Epithelial cell of proximal tubule (primary cell): ENCODE data around the gene LRMDA. TPM values are rescaled to one million over a fixed set of nuclear protein-coding genes. Genes with fewer than 3 reads are reported as not detected.

Experiments
- DNase-seq: peaks from one replicate; pipeline ENCODE4 v3.0.0-alpha.2; 2011; ENCODE audit warnings: low read depth
- H3K4me3 ChIP-seq: 2 replicates; pipeline ENCODE4 v1.5.1; 2011; ENCODE audit warnings: low read depth, mild to moderate bottlenecking, low read length
- total RNA-seq: library from RNA; depleted of rRNA; stranded (reverse); fragments of >200 nt; gene quantifications from 2 replicates; pipeline ENCODE4 v1.2.3, GENCODE V29; 2015
- TF ChIP-seq, protein P1 (sequence below): conservative IDR thresholded peaks from 2 replicates; pipeline ENCODE4 v1.5.1; 2012; ENCODE audit warnings: low read depth, mild to moderate bottlenecking, low read length

LRMDA gene
- total RNA-seq, 1 donor from 2014 or later = 0.75 TPM

DNA sequence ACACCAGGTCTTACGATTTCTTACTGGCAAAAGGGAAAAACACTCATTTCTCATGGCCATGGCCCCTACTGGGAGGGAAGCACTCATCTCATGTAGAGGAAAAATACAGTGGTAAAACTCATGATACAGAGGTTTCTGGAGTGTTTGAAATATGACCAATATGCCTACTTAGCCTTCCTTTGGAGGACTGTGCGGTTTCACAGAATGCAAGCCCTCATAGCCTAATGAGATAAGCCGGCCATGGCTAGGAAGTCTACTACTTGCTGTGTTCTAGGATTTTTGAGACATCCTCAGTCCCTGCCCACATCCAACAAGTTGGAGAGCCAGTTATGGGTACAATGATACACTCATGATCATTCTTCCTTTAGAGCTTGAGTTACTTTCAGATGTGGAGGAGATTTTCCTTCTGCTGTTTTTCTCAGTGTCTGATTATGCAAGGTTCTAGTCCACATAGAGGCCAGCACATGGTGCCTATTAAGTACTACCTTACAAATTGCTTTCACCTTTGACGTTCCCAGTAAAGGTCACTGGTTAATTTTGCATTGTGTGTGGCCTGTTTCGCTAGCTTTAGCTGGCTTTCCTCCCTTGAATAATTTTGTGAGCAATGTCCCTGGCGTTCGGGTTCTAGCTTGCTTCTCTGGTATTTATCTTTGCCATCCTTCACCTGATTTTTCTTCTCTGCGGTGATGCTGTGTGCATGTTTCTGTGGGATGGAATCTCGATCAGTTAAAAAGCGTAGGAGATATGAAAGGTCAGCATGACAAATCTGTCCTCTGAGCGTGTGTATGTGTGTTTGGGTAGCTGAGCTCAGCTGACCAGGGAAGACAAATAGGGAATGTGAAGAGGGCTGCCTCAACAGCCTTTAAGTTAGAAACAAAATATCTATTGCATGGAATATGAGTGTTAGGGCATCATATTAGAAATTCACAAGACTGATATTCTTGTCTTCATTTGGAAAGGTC is 295.4 kb downstream of the LRMDA start:
- H3K4me3 ChIP-seq = no peak overlapping the region
- TF ChIP-seq, protein P1, sequence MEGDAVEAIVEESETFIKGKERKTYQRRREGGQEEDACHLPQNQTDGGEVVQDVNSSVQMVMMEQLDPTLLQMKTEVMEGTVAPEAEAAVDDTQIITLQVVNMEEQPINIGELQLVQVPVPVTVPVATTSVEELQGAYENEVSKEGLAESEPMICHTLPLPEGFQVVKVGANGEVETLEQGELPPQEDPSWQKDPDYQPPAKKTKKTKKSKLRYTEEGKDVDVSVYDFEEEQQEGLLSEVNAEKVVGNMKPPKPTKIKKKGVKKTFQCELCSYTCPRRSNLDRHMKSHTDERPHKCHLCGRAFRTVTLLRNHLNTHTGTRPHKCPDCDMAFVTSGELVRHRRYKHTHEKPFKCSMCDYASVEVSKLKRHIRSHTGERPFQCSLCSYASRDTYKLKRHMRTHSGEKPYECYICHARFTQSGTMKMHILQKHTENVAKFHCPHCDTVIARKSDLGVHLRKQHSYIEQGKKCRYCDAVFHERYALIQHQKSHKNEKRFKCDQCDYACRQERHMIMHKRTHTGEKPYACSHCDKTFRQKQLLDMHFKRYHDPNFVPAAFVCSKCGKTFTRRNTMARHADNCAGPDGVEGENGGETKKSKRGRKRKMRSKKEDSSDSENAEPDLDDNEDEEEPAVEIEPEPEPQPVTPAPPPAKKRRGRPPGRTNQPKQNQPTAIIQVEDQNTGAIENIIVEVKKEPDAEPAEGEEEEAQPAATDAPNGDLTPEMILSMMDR = no peak
- DNase-seq = peak; percentile 13

DNA sequence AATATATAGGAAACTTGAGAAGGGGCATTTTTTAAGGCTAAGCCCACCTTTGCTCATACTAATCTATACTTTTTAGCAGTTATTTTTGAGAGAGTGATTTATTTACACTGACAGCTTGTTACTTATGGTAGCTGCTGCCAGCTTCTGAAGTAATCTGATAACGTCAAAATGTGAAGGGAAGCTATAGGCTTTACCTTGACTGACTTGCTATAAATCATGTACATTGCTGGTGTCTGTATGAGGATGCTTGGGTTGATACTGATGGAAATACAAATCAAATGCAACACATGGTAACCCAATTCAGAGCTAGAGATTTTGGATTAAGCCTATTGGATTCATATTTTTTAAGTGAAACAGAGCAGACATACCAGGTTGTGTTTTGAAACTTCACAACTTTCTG is 299.4 kb downstream of the LRMDA start:
- no peak overlapping the region for H3K4me3 ChIP-seq
- TF ChIP-seq, protein P1 = no peak
- DNase-seq = no peak

DNA sequence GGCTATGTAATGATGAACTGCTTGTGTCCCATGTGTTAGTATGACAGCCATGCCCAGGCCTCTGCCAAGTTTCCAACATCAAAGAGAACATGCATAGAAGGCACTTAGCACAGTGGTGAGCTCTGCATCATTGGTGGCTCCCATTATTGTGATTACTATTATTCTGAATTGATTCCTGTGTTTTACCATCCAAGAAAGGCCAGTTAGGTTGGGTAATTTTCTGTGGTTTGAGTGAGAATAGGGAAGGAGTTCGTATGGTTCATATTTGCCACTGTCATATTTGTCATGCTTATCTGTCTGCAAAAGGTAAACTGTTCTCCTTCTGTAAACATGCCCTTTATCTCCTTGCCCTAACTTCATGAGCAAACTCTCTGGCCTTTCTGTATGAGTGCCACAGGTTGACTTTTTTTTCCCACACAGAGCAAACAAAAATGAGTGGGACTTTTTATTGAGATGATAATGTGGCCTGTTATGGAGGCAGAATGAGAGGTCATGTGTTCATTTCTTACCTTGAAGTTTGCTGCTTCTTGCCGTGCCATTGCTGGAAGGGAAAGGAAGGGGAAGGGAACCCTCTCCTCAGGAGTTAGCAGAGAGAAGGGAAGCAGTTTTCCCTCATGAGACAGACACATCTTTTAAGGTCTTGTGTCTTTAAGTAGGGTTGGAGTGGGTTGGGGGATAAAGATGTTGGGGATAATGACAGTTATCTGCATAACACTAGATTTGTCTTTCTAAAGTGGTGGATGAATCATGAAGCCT is 301.9 kb downstream of the LRMDA start:
- no peak overlapping the region for H3K4me3 ChIP-seq
- TF ChIP-seq, protein P1 = no peak
- no peak for DNase-seq

DNA sequence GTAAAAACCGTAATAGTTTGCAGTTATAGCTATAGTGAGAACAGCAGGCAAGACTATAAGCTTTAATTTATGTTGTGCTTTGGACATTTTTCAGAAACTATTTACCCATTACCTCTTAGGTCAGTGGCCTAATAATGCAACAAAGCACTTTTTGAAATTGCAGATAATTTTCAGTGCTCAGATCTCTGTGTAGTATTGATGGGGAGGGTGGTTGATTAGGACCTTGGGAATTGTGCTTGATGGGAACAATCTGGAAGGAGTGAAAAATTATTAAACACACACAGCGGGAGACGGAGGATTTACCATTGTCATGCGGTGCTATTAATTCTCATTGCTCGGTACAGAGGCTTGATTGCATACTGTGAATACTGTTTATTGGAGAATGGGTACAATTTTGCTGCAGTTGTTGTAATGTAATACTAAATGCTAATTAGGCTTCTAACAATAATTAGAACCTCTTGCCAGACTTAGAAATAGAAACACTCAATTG is 304.8 kb downstream of the LRMDA start:
- TF ChIP-seq, protein P1 = no peak
- no peak overlapping the region for H3K4me3 ChIP-seq
- DNase-seq = no peak

DNA sequence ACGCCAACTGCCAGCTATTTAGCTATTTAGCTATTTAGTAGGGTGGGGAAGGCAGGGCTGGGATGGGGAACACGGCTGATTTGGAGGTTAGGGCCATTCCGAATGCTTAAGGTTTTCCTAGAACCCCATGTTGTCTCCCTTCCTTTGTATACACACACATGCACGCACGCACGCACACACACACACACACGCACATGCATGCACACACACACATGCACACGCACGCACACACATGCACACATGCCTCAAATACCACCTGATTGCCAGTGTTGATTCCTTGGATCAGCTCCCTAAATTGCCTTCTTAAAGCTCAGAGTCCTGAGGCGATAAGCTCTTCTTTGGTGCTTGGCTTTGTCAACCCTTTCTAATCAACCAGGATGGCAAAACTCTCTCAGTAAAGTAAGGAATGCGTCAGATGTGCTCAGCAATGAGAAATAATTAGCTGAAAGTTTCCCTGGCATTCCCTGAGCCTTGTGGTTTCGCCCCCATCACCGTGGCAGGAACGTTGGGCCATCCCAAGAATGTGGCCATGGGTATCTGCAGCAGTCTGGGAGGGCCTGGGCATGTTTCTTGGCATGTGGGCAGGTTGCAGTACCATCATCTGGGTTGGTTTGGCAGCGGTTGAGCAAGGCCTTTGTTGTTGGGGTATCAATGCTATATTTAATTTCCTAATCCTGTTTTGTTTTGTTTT is 305.6 kb downstream of the LRMDA start:
- DNase-seq = no peak
- no peak overlapping the region for H3K4me3 ChIP-seq
- TF ChIP-seq, protein P1 = no peak

DNA sequence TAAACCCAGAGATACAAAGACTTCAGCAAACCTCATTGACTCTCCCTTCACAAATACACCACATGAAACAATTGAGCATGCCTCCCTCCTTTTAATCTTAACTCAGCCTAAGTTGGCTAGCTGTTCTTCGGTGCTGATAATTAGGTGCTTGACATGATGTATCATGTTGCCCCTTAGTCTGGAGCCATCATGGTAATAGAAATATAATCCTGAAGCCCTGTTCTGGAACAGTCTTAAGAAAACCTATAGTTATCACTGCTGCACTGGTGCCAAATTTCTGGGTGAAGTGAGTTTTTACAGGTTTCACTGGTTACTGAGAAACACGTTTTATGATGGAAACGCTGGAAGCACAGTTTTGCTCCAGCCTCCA is 306.1 kb downstream of the LRMDA start:
- no peak for DNase-seq
- H3K4me3 ChIP-seq = no peak overlapping the region
- TF ChIP-seq, protein P1 = no peak
